T-helper 17 cell (primary cell): ENCODE results near the gene TPM3. TPM values are rescaled to one million over a fixed set of nuclear protein-coding genes. Genes with fewer than 3 reads are reported as not detected.
"Not testable (repeated sequence)": the region's sequence is repeated elsewhere in the genome, so short reads cannot be mapped to it uniquely, and the experiment has no call there.

Experiments used
- ATAC-seq: fragments of 150-1000 bp; cut with Tn5 transposase; 2 replicates; pipeline ENCODE4 v1.10.0; 2021; ENCODE audit warnings: mild to moderate bottlenecking, moderate library complexity
- DNase-seq, 3 donors: peaks; one replicate each; pipeline versions ENCODE4 v3.0.0 to v3.0.0-alpha.2; 2020 to 2021
- H3K9me3 ChIP-seq: one replicate; pipeline ENCODE4 v1.7.0; 2013; ENCODE audit warnings: low read length, mild to moderate bottlenecking; ENCODE audit not compliant: control insufficient read depth, poor library complexity, severe bottlenecking
- H3K27ac Mint-ChIP-seq: one replicate; pipeline ENCODE4 v1.8.0; 2022; ENCODE audit warnings: mild to moderate bottlenecking, moderate library complexity, mixed read lengths
- H3K27me3 Mint-ChIP-seq: one replicate; pipeline ENCODE4 v1.8.0; 2022; ENCODE audit warnings: mixed read lengths
- H3K36me3 Mint-ChIP-seq: one replicate; pipeline ENCODE4 v1.8.0; 2022; ENCODE audit warnings: low read depth, mixed read lengths
- H3K4me1 Mint-ChIP-seq: one replicate; pipeline ENCODE4 v1.8.0; 2022; ENCODE audit warnings: mild to moderate bottlenecking, mixed read lengths
- H3K4me3 Mint-ChIP-seq: one replicate; pipeline ENCODE4 v1.8.0; 2022; ENCODE audit warnings: mild to moderate bottlenecking, moderate library complexity, mixed read lengths
- total RNA-seq, 4 donors: library from RNA in 2 of 4; stranded (reverse) in 2 of 4; gene quantifications; one replicate each; pipeline ENCODE4 v1.2.3 and lab custom pipeline; 2022 to 2026

TPM3 gene
- total RNA-seq, 2 donors from 2014 or later = 386 to 391 TPM

DNA sequence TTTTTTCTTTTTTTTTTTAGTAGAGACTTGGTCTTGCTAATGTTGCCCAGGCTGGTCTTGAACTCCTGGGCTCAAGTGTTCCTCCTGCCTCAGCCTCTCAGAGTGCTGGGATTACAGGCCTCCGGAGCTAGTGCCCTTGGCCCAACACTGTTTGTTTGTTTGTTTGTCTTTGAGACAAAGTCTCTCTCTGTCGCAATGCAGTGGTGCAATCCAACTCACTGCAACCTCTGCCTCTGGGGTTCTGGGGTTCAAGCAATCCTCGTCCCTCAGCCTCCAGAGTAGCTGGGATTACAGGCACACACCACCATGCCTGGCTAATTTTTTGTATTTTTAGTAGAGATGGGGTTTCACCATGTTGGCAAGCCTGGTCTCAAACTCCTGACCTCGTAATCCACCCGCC, 44.4 kb downstream of the TPM3 start:
- not testable (repeated sequence) for DNase-seq, H3K36me3 Mint-ChIP-seq, H3K27ac Mint-ChIP-seq, H3K4me3 Mint-ChIP-seq, H3K27me3 Mint-ChIP-seq, ATAC-seq, H3K9me3 ChIP-seq, H3K4me1 Mint-ChIP-seq

DNA sequence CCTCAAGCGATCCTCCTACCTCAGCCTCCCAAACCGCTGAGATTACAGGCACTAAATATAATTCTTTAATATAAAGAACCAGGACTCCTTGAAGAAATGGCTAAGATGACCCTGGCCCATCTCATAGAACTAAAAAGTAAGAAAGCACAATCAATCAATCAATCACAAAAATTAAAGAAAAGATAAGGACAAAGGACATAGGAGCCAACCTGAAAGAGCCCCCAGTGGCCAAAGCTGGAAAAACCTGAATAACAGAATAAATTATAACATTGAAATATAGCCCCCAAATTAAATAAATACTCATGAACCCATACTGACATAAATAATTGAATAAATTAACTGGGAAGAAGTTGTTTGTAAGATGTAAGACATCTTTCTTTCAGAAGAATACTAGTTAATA, 45.9 kb downstream of the TPM3 start:
- no peak overlapping the region for H3K4me3 Mint-ChIP-seq
- no peak for ATAC-seq
- H3K27me3 Mint-ChIP-seq = no peaks in the 10 kb centered on the region
- H3K9me3 ChIP-seq = no peaks in the 10 kb centered on the region
- no peak for DNase-seq
- peaks cover 6% of the 10 kb centered on the region for H3K4me1 Mint-ChIP-seq
- no peaks in the 10 kb centered on the region for H3K36me3 Mint-ChIP-seq
- H3K27ac Mint-ChIP-seq = no peak overlapping the region

DNA sequence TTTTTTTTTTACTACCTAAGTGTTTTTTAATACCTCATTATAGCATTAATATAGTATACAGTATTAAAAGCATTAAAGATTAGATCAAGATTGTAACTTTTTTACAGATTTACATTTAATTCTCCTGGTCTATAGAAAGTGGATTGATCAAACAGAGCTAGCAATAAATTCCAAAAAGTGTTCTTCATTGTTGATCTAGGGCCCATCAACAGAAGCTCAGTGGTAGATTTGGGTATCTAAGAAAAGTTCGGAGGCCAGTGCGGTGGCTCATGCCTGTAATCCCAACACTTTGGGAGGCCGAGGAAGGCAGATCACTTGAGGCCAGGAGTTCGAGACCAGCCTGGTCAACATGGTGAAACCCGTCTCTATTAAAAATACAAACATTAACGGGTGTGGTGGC, 49.5 kb downstream of the TPM3 start:
- DNase-seq (no peak), ATAC-seq (no peak)
- no peaks in the 10 kb centered on the region for H3K36me3 Mint-ChIP-seq
- no peak overlapping the region for H3K27ac Mint-ChIP-seq
- no peaks in the 10 kb centered on the region for H3K27me3 Mint-ChIP-seq
- no peak overlapping the region for H3K4me3 Mint-ChIP-seq
- peaks cover 4% of the 10 kb centered on the region for H3K4me1 Mint-ChIP-seq
- no peaks in the 10 kb centered on the region for H3K9me3 ChIP-seq

GRCh38 chr1:154141240-154141639, 50.7 kb downstream of the TPM3 start:
- Mint-ChIP-seq H3K27me3 (no peaks in the 10 kb centered on the region), H3K27ac (peak overlapping the region; percentile 43), H3K4me3 (no peak overlapping the region), H3K4me1 (peaks cover 2% of the 10 kb centered on the region), H3K36me3 (no peaks in the 10 kb centered on the region)
- no peak for ATAC-seq
- no peak for DNase-seq
- H3K9me3 ChIP-seq = no peaks in the 10 kb centered on the region

GRCh38 chr1:154137888-154138287, 54.0 kb downstream of the TPM3 start:
- DNase-seq (no peak), ATAC-seq (no peak)
- Mint-ChIP-seq H3K27ac (no peak overlapping the region), H3K36me3 (no peaks in the 10 kb centered on the region), H3K4me3 (no peak overlapping the region), H3K27me3 (no peaks in the 10 kb centered on the region), H3K4me1 (peaks cover 4% of the 10 kb centered on the region)
- no peaks in the 10 kb centered on the region for H3K9me3 ChIP-seq

GRCh38 chr1:154133256-154133655, 58.6 kb downstream of the TPM3 start:
- ATAC-seq (no peak), DNase-seq (no peak)
- Mint-ChIP-seq H3K4me3 (no peak overlapping the region), H3K27ac (no peak overlapping the region), H3K27me3 (peaks cover 5% of the 10 kb centered on the region), H3K4me1 (peaks cover 6% of the 10 kb centered on the region), H3K36me3 (no peaks in the 10 kb centered on the region)
- no peaks in the 10 kb centered on the region for H3K9me3 ChIP-seq

- Mint-ChIP-seq H3K4me3 (no peak overlapping the region), H3K27ac (no peak overlapping the region), H3K27me3 (peaks cover 5% of the 10 kb centered on the region), H3K36me3 (no peaks in the 10 kb centered on the region), H3K4me1 (peaks cover 6% of the 10 kb centered on the region)
- ATAC-seq (no peak), DNase-seq (no peak)
- H3K9me3 ChIP-seq = no peaks in the 10 kb centered on the region
Measured at GRCh38 chr1:154129391-154129970, 62.4 kb downstream of the TPM3 start.

DNA sequence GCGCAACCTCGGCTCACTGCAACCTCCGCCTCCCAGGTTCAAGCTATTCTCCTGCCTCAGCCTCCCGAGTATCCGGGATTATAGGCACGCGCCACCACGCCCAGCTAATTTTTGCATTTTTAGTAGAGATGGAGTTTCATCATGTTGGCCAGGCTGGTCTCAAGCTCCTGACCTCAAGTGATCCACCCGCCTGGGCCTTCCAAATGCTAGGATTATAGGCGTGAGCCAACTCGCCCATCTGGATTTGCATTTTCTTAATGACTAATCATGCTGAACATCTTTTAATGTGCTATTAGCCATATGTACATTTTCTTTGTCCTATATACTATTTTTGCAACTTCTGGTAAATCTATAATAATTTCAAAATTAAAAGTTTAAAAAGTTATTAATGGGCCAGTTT, 68.7 kb downstream of the TPM3 start:
- not testable (repeated sequence) for H3K27ac Mint-ChIP-seq, DNase-seq, H3K4me3 Mint-ChIP-seq, H3K27me3 Mint-ChIP-seq, H3K4me1 Mint-ChIP-seq, ATAC-seq, H3K9me3 ChIP-seq, H3K36me3 Mint-ChIP-seq

DNA sequence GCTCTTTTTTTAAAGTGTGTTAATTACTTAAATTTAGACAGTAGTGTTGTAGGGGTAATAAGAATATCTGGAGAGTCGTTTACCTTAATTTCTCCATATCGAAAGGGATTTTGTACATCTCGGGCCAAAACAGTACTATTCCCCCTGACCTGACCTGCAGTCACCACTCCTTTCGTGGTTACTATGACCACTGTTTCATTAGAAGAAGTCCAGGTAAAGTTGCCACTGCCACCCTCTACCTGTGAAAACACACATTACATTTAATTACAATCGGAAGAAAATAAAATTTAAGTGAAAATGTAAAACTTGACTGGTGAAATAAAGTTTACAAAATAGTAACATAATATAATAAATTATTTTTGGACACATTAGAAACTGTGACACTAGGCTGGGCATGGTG, 74.3 kb downstream of the TPM3 start:
- Mint-ChIP-seq H3K27me3 (no peaks in the 10 kb centered on the region), H3K4me3 (no peak overlapping the region), H3K27ac (no peak overlapping the region), H3K36me3 (no peaks in the 10 kb centered on the region), H3K4me1 (peaks cover 14% of the 10 kb centered on the region)
- H3K9me3 ChIP-seq = no peaks in the 10 kb centered on the region
- DNase-seq (no peak), ATAC-seq (no peak)

- DNase-seq (no peak), ATAC-seq (peak; percentile 97)
- Mint-ChIP-seq H3K36me3 (no peaks in the 10 kb centered on the region), H3K27me3 (no peaks in the 10 kb centered on the region), H3K4me3 (peak overlapping the region; percentile 69), H3K4me1 (peaks cover 14% of the 10 kb centered on the region), H3K27ac (peak overlapping the region; percentile 96)
- no peaks in the 10 kb centered on the region for H3K9me3 ChIP-seq
Measured at GRCh38 chr1:154115180-154115579, 76.7 kb downstream of the TPM3 start.

Other genes starting within 250 kb of the TPM3 start
- gene DENND4B, start 245.4 kb downstream of the TPM3 start, total RNA-seq = 100 to 1,000 TPM; 120 to 157 TPM
- gene CRTC2, start 233.5 kb downstream of the TPM3 start, total RNA-seq = 100 to 1,000 TPM; 133 to 151 TPM
- gene SLC39A1, start 228.6 kb downstream of the TPM3 start, total RNA-seq = 10 to 100 TPM; 14.1 to 16.4 TPM
- 1 to 10 TPM; 4.5 to 6.0 TPM for gene CREB3L4, start 224.2 kb downstream of the TPM3 start, total RNA-seq
- gene JTB, start 214.4 kb downstream of the TPM3 start, total RNA-seq = 10 to 100 TPM; 88.1 to 90.3 TPM
- gene RAB13, start 205.8 kb downstream of the TPM3 start, total RNA-seq = 1 to 10 TPM in 1 of 2 donors, under 1 TPM in 1; 0.40 to 2.2 TPM
- 1,000 to 10,000 TPM; 4,265 to 4,392 TPM for gene RPS27, start 201.3 kb downstream of the TPM3 start, total RNA-seq
- gene NUP210L, start 37.0 kb downstream of the TPM3 start, total RNA-seq = under 1 TPM in 1 of 2 donors, not detected in 1; 0.07 TPM
- not detected for gene CFAP141, start 14.2 kb upstream of the TPM3 start, total RNA-seq
- gene UBAP2L, start 28.9 kb upstream of the TPM3 start, total RNA-seq = 100 to 1,000 TPM; 186 to 192 TPM
- gene HAX1, start 80.5 kb upstream of the TPM3 start, total RNA-seq = 10 to 100 TPM; 52.5 to 67.3 TPM
- gene AQP10, start 129.0 kb upstream of the TPM3 start, total RNA-seq = 1 to 10 TPM in 1 of 2 donors, under 1 TPM in 1; 0.42 to 8.9 TPM
- gene ATP8B2, start 133.4 kb upstream of the TPM3 start, total RNA-seq = 100 to 1,000 TPM; 175 to 192 TPM
- 10 to 100 TPM; 72.8 to 79.0 TPM for gene IL6R, start 213.2 kb upstream of the TPM3 start, total RNA-seq